Measurements from ENCODE around the gene SLCO4A1.

The SLCO4A1 gene

DNA sequence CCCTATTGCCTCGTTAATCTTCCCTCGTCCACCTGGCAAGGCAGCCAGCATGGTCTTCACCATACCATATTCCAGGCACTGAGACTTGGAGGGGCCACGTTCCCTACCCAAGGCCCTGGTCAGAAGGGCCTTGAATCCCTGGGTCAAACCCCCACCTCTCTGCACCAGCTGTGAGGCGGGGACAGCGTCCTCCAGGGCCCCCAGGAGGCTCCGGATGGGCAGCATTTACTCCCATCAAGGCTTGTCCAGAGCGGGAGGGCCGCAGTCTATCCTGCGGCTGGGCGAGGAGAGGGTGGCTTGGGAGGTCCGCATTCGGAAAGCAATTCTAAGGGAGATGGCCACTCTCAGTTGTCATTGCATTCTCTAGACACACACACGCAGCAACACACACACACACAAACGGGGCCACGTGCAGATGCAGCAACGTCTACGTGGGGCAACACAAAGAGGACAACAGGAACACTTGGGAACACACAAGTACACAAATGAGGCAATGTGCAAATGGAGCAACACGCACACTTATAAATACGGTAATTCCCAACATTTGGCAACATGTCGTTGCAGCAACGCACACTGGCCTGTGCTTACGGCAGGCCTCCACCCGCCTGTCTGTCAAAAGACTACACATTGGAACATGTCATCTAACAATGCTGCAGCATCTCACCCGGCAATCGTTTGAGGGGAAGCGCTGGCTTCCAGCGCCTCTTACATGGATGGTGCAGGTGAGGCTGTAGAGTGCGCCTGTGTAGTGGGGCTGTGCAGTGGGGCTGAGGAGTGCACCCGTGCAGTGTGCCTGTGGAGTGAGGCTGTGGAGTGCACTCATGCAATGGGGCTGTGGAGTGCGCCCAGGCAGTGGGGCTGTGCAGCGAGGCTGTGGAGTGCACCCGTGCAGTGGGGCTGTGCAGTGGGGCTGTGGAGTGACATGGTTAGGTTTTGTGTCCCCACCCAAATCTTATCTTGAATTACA lies 53.4 kb downstream of the SLCO4A1 start:
- no peak overlapping the region for H3K27ac ChIP-seq
- H3K4me3 ChIP-seq (ENCODE audit: low read depth in 1 of 2, low read length in 1 of 2) = no peak overlapping the region
- no peaks in the 10 kb centered on the region for H3K9me3 ChIP-seq
- TF ChIP-seq, protein P1, sequence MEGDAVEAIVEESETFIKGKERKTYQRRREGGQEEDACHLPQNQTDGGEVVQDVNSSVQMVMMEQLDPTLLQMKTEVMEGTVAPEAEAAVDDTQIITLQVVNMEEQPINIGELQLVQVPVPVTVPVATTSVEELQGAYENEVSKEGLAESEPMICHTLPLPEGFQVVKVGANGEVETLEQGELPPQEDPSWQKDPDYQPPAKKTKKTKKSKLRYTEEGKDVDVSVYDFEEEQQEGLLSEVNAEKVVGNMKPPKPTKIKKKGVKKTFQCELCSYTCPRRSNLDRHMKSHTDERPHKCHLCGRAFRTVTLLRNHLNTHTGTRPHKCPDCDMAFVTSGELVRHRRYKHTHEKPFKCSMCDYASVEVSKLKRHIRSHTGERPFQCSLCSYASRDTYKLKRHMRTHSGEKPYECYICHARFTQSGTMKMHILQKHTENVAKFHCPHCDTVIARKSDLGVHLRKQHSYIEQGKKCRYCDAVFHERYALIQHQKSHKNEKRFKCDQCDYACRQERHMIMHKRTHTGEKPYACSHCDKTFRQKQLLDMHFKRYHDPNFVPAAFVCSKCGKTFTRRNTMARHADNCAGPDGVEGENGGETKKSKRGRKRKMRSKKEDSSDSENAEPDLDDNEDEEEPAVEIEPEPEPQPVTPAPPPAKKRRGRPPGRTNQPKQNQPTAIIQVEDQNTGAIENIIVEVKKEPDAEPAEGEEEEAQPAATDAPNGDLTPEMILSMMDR (IDR thresholded peaks at IDR 0.05) = no peak
- H3K36me3 ChIP-seq = no peaks in the 10 kb centered on the region
- H3K27me3 ChIP-seq = peaks cover 10% of the 10 kb centered on the region
- H3K4me1 ChIP-seq (ENCODE audit: control insufficient read depth in 1 of 2, insufficient read depth in 1 of 2, low read depth in 1 of 2, low read length in 1 of 2) = peaks cover 4 to 12% of the 10 kb centered on the region in 2 experiments

DNA sequence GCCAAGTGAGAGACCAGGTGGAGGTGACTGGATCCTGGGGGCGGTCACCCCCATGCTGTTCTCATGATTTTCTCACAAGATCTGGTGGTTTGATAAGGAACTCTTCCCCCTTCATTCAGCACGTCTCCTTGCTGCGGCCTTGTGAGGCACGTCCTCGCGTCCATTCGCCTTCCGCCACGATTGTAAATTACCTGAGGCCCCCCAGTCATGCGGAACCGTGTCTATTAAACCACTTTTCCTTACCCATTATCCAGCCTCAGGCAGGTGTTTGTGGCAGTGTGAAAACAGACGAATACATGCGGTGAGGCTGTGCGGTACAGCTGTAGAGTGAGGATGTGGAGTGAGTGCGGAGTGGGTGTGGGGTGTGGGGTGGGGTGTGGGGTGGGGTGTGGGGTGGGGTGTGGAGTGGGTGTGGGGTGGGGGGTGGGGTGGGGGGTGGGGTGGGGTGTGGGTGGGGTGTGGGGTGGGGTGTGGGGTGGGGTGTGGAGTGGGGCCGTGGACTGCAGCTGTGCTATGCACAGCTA lies 54.2 kb downstream of the SLCO4A1 start:
- Histone ChIP-seq H3K4me1 (ENCODE audit: control insufficient read depth in 1 of 2, insufficient read depth in 1 of 2, low read depth in 1 of 2, low read length in 1 of 2) (peaks cover 4 to 12% of the 10 kb centered on the region in 2 experiments), H3K36me3 (no peaks in the 10 kb centered on the region), H3K27ac (no peak overlapping the region), H3K4me3 (ENCODE audit: low read depth in 1 of 2, low read length in 1 of 2) (no peak overlapping the region), H3K9me3 (no peaks in the 10 kb centered on the region), H3K27me3 (peaks cover 10% of the 10 kb centered on the region)
- TF ChIP-seq, protein P1 (IDR thresholded peaks at IDR 0.05) = no peak

DNA sequence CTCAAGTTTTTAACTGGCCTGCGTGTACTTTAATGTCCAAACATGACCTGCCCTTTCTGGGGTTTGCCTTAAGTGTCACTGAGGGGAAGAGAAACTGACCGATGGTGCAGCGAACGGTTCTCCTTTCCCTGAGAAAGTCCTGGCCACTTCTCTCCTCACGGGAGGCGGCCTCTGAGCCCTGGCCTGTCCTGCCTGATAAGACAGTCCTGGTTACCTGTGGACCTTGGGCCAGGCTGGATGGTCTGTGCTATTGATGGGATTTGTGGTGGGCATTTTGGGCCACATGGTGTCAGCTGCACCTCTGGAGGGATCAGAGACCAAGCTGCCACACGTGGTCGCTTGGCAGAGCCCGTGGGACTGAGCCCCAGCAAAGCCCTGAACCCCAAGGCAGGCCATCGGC lies 54.7 kb downstream of the SLCO4A1 start:
- Histone ChIP-seq H3K27ac (no peak overlapping the region), H3K4me3 (ENCODE audit: low read depth in 1 of 2, low read length in 1 of 2) (no peak overlapping the region), H3K9me3 (no peaks in the 10 kb centered on the region), H3K4me1 (ENCODE audit: control insufficient read depth in 1 of 2, insufficient read depth in 1 of 2, low read depth in 1 of 2, low read length in 1 of 2) (peaks cover 4 to 12% of the 10 kb centered on the region in 2 experiments), H3K36me3 (no peaks in the 10 kb centered on the region), H3K27me3 (peaks cover 10% of the 10 kb centered on the region)
- TF ChIP-seq, protein P1 (IDR thresholded peaks at IDR 0.05) = no peak

DNA sequence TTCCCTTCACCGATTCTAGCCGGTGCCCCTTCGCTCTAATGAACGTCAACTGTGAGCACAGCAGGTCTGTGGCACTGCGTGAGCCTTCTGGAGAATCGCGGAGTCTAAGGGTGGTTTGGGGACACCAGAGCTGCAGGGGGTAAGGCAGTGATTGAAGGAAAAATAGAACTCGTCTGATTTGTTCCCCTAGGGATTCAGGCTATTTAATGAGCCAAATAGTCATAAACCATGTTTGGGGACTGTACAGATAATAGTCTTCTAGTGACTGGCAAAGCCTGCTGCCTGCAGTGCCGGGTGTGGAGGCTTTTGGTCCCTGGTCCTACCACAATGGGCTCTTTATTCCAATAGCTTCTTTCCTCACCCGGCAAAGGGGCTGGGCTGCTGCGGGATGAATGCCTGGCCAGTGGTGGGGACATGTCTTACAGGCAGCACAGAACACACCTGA lies 55.2 kb downstream of the SLCO4A1 start:
- no peak overlapping the region for H3K4me3 ChIP-seq (ENCODE audit: low read depth in 1 of 2, low read length in 1 of 2)
- H3K36me3 ChIP-seq = no peaks in the 10 kb centered on the region
- no peak overlapping the region for H3K27ac ChIP-seq
- H3K4me1 ChIP-seq (ENCODE audit: control insufficient read depth in 1 of 2, insufficient read depth in 1 of 2, low read depth in 1 of 2, low read length in 1 of 2) = peaks cover 4 to 12% of the 10 kb centered on the region in 2 experiments
- no peaks in the 10 kb centered on the region for H3K9me3 ChIP-seq
- H3K27me3 ChIP-seq = peaks cover 10% of the 10 kb centered on the region
- TF ChIP-seq, protein P1 (IDR thresholded peaks at IDR 0.05) = no peak

DNA sequence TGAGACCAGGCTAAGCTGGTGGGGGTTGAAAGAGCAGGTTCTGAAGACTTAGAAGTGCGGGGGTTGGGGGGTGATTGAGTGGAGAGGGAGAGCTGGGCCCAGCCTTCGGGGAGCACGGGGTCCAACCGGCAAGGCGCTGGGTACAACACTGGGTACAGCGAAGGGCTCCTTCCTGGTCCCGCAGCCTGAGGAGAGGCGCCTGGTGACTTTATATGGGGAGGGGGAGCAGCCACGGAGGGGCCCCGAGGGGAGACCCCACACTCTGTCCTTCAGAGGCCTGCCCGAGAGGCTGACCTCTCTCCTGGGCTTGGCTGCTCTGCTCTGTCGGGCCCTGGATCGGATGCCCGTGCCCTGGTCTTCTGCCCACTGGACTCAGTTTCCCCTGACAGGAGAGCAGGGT lies 55.9 kb downstream of the SLCO4A1 start:
- TF ChIP-seq, protein P1 (IDR thresholded peaks at IDR 0.05) = no peak
- Histone ChIP-seq H3K4me3 (ENCODE audit: low read depth in 1 of 2, low read length in 1 of 2) (no peak overlapping the region), H3K27me3 (peaks cover 8% of the 10 kb centered on the region)

More for the DNA sequence above, 55.9 kb downstream of the SLCO4A1 start:
- no peaks in the 10 kb centered on the region for H3K9me3 ChIP-seq
- no peaks in the 10 kb centered on the region for H3K36me3 ChIP-seq
- peaks cover 4 to 12% of the 10 kb centered on the region in 2 experiments for H3K4me1 ChIP-seq (ENCODE audit: control insufficient read depth in 1 of 2, insufficient read depth in 1 of 2, low read depth in 1 of 2, low read length in 1 of 2)
- H3K27ac ChIP-seq = no peak overlapping the region
